ENCODE results near the gene CD200R1.

DNA sequence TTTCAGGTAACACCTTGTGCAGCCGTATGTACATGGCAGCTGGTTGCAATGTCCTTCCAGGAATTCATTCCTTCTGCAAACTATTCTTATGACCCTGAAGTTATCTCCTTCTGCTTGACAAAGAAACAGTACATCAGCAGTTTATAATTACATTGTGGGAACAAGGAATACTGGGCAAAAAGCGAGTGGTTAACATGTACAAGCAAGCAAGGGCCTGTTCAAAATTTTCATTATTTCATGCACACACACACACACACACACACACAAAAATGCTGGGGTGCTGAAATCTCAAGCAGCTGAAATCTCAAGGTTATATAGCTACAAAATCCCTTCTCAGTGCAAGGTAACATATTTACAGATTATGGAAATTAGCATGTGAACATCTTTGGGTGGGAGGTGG is 46.6 kb upstream of the CD200R1 start:
- TF ChIP-seq, protein P1, sequence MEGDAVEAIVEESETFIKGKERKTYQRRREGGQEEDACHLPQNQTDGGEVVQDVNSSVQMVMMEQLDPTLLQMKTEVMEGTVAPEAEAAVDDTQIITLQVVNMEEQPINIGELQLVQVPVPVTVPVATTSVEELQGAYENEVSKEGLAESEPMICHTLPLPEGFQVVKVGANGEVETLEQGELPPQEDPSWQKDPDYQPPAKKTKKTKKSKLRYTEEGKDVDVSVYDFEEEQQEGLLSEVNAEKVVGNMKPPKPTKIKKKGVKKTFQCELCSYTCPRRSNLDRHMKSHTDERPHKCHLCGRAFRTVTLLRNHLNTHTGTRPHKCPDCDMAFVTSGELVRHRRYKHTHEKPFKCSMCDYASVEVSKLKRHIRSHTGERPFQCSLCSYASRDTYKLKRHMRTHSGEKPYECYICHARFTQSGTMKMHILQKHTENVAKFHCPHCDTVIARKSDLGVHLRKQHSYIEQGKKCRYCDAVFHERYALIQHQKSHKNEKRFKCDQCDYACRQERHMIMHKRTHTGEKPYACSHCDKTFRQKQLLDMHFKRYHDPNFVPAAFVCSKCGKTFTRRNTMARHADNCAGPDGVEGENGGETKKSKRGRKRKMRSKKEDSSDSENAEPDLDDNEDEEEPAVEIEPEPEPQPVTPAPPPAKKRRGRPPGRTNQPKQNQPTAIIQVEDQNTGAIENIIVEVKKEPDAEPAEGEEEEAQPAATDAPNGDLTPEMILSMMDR (IDR thresholded peaks at IDR 0.05) = no peak
- no peak for TF ChIP-seq POLR2A (IDR thresholded peaks at IDR 0.05)
